GM21515 (cell line): ENCODE measurements around the gene HTATSF1.

Source experiments
- ATAC-seq: cut with Tn5 transposase; IDR thresholded peaks from one replicate; pipeline ENCODE4 v1.9.1; 2021; ENCODE audit not compliant: unreplicated experiment

Gene HTATSF1

GRCh38 chrX:136497556-136498052 is at the start of gene HTATSF1:
TSS of gene HTATSF1 (plus strand) at chrX:136497592. CDS start at chrX:136497685, 93 bp downstream.
- peak; percentile 17 for ATAC-seq

GRCh38 chrX:136447968-136448367 is 49.4 kb upstream of the HTATSF1 start:
- ATAC-seq = no peak

GRCh38 chrX:136450050-136450830 is 47.2 kb upstream of the HTATSF1 start:
- no peak for ATAC-seq

- ATAC-seq = no peak
Measured at GRCh38 chrX:136452614-136453013, 44.8 kb upstream of the HTATSF1 start.

GRCh38 chrX:136453114-136453513 is 44.3 kb upstream of the HTATSF1 start:
- no peak for ATAC-seq

- no peak for ATAC-seq
Measured at GRCh38 chrX:136453771-136454170, 43.6 kb upstream of the HTATSF1 start.

- no peak for ATAC-seq
Measured at GRCh38 chrX:136456133-136456532, 41.3 kb upstream of the HTATSF1 start.

GRCh38 chrX:136457303-136457917 is 40.0 kb upstream of the HTATSF1 start:
- no peak for ATAC-seq

- no peak for ATAC-seq
Measured at GRCh38 chrX:136464589-136464988, 32.8 kb upstream of the HTATSF1 start.

- no peak for ATAC-seq
Measured at GRCh38 chrX:136467303-136467702, 30.1 kb upstream of the HTATSF1 start.

- ATAC-seq = no peak
Measured at GRCh38 chrX:136468391-136469103, 28.8 kb upstream of the HTATSF1 start.

- no peak for ATAC-seq
Measured at GRCh38 chrX:136473663-136474062, 23.7 kb upstream of the HTATSF1 start.

- no peak for ATAC-seq
Measured at GRCh38 chrX:136475236-136475635, 22.2 kb upstream of the HTATSF1 start.

- ATAC-seq = no peak
Measured at GRCh38 chrX:136476501-136476900, 20.9 kb upstream of the HTATSF1 start.

GRCh38 chrX:136477026-136477425 is 20.4 kb upstream of the HTATSF1 start:
- no peak for ATAC-seq

- no peak for ATAC-seq
Measured at GRCh38 chrX:136480383-136480782, 17.0 kb upstream of the HTATSF1 start.

GRCh38 chrX:136487647-136488046 is 9.7 kb upstream of the HTATSF1 start, which contains the start of gene BRS3:
TSS of gene BRS3 (plus strand) at chrX:136487947. CDS start at chrX:136488115, 168 bp downstream.
- no peak for ATAC-seq

GRCh38 chrX:136488706-136489105 is 8.7 kb upstream of the HTATSF1 start:
- no peak for ATAC-seq

GRCh38 chrX:136491832-136492231 is 5.6 kb upstream of the HTATSF1 start:
- ATAC-seq = no peak

GRCh38 chrX:136493011-136493410 is 4.4 kb upstream of the HTATSF1 start:
- no peak for ATAC-seq

- ATAC-seq = no peak
Measured at GRCh38 chrX:136495043-136495442, 2.3 kb upstream of the HTATSF1 start.
